Measurements from ENCODE around the gene CCDC71.

CCDC71 gene

DNA sequence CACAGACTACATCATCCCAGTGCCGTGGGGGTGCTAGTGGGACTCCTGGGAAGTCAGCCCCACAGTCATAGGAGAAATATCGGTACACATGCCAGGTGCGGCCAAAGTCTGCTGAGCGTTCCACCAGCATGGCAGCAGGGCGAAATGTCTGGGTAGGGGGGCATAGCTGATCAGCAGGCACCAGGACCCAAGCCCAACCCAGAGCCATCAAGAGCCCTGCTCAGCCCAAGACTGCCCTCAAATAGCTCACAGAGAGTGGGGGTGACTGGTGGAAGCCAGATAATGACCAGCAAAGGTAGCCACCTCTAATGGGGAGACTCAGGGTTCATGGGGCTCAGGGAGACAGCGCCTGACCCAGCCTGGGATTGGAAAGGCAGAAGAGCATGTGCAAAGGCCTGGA lies 34.6 kb downstream of the CCDC71 start:
- DNase-seq (ENCODE audit: low read depth in 2 of 2), result no peak

GRCh38 chr3:49131040-49131439 lies 35.1 kb downstream of the CCDC71 start:
- DNase-seq (ENCODE audit: low read depth in 2 of 2), result no peak

GRCh38 chr3:49124991-49125670 lies 41.0 kb downstream of the CCDC71 start:
- no peak for DNase-seq (ENCODE audit: low read depth in 2 of 2)

GRCh38 chr3:49124203-49124602 lies 41.9 kb downstream of the CCDC71 start:
- no peak for DNase-seq (ENCODE audit: low read depth in 2 of 2)

DNA sequence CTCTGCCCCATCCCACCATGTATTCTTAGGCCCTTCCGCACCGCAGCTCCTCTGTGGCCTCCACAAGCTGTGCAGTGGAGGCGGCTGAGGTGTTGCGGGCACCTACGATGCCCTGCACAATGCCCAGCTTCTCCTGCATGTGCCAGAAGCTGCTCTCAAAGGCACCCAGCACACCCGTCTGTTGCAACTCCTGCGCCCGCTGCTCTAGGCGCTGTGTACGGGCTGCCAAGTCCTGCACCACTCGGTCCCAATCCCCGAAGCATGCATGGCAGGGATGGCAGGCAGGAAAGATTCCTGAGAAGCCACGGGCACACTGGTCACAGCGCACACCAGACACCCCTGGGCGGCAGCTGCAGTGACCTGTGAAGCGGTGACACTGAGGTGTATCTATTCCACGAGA lies 42.4 kb downstream of the CCDC71 start:
- no peak for DNase-seq (ENCODE audit: low read depth in 2 of 2)

DNA sequence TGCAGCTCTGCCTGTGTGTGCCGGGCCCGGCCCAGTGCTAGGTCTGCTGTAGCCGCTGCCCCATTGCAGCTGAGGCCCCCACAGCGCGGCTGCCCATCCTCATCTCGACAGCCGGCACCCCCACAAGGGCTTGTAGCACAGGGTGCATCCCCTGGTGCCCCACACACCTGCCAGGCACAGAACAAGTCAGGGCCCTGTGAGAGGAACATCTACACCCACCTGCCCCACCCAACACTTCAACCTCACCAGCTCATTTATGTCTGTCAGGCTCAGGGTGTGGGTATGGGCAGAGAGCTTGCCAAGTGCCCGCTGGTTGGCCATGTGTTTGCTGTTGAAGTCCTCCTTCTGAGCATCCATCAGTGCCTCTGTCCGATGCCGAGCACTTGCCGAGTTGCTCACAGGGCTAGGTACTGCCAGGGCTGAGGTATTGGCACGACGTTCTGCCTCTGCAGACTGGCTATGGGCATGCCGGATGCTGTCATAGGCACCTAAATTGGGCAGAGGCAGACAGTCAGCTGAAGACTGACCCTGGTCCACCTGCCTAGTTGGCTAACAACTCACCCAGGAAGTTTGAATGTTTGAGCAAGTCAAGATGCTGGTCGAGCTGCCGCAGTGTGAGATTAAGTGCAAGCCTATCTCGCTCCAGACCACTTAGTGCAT lies 43.1 kb downstream of the CCDC71 start:
- no peak for DNase-seq (ENCODE audit: low read depth in 2 of 2)

GRCh38 chr3:49122451-49122850 lies 43.7 kb downstream of the CCDC71 start:
- no peak for DNase-seq (ENCODE audit: low read depth in 2 of 2)

- DNase-seq (ENCODE audit: low read depth in 2 of 2), result no peak
These were observed 44.1 kb downstream of the CCDC71 start for GRCh38 chr3:49122022-49122421.

GRCh38 chr3:49121132-49121736 lies 44.9 kb downstream of the CCDC71 start:
- DNase-seq (ENCODE audit: low read depth in 2 of 2), result no peak

GRCh38 chr3:49120438-49121131 lies 45.5 kb downstream of the CCDC71 start, which contains the start of gene USP19:
TSS of gene USP19 (minus strand) at chr3:49120823. CDS start at chr3:49119145, 1,678 bp downstream.
- DNase-seq (ENCODE audit: low read depth in 2 of 2), result peak; percentile 84 to 88

DNA sequence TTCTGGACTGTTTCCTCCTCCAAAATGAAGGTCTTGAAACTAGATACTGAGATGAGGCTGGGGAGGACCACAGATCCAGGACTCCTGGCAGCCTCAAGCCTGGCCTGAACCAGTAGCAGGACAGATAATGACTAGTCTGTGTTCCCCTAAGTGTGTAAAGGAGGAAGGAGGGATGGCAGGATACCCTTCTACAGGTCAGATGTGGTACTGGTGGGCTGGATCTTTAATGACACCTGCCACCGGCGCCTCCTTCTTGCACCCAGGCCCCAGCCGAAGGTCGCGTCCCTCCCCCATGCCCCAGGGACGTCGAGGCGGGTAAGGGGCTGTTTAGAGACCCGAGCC lies 46.1 kb downstream of the CCDC71 start:
- DNase-seq (ENCODE audit: low read depth in 2 of 2), result no peak

DNA sequence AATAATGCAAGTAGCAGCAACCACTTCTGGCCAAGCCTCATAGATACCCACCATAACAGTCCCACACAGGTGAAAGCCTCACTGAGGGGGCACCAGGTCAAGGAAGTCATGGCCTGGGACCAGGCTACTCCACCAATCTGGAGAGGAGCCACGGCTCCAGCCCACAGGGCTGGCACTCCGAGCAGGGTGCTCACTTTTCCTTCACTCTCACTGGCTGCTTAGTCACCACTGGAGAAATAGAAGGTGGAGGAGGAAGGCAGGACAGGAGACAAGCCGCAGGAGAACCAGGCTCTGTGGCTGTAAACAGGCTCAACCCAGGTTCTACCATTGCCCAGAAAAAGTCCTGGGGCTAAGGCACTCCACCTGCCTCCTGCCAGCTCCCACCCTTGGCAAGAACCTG lies 46.7 kb downstream of the CCDC71 start:
- DNase-seq (ENCODE audit: low read depth in 2 of 2), result no peak

GRCh38 chr3:49119036-49119435 lies 47.1 kb downstream of the CCDC71 start:
- DNase-seq (ENCODE audit: low read depth in 2 of 2), result no peak

Data from activated CD8-positive, alpha-beta memory T cell treated with anti-CD3 and anti-CD28 coated beads for 4 hours (primary cell).